Spleen (tissue), 11 donors: Measurements from ENCODE around the gene GSDME. TPM values are rescaled to one million over a fixed set of nuclear protein-coding genes. Genes with fewer than 3 reads are reported as not detected.

Experiments
- DNase-seq: peaks from one replicate; pipeline ENCODE4 v3.0.0-alpha.2; 2020
- H3K27ac ChIP-seq, 8 donors: fragments of 200-600 bp; sonication (generic) in 7 of 8; 1 replicate in 4 of 8; 2 replicates in 4 of 8; pipeline versions ENCODE4 v1.5.0 to v1.8.0; 2016 to 2021; ENCODE audit warnings: inconsistent platforms in 4 of 8, mild to moderate bottlenecking in 4 of 8, moderate library complexity in 1 of 8
- H3K27me3 ChIP-seq, 7 donors: fragments of 200-600 bp; sonication (generic) in 6 of 7; replicated peaks in 1 of 7; 1 replicate in 4 of 7; 2 replicates in 3 of 7; pipeline versions ENCODE4 v1.5.0 to v1.8.0; 2016 to 2021; ENCODE audit warnings: inconsistent platforms in 3 of 7, mild to moderate bottlenecking in 1 of 7
- H3K36me3 ChIP-seq, 6 donors: fragments of 200-600 bp; sonication (generic) in 5 of 6; 1 replicate in 4 of 6; 2 replicates in 2 of 6; pipeline versions ENCODE4 v1.5.0 to v1.8.0; 2016 to 2021; ENCODE audit warnings: inconsistent platforms in 2 of 6
- H3K4me1 ChIP-seq, 6 donors: fragments of 200-600 bp; sonication (generic) in 5 of 6; 1 replicate in 3 of 6; 2 replicates in 3 of 6; pipeline versions ENCODE4 v1.5.0 to v1.8.0; 2016 to 2021; ENCODE audit warnings: inconsistent platforms in 3 of 6
- H3K4me3 ChIP-seq, 8 donors: fragments of 200-600 bp; sonication (generic) in 7 of 8; 1 replicate in 4 of 8; 2 replicates in 4 of 8; pipeline versions ENCODE4 v1.5.0 to v1.8.0; 2016 to 2021; ENCODE audit warnings: inconsistent platforms in 4 of 8, mild to moderate bottlenecking in 4 of 8, moderate library complexity in 2 of 8
- H3K9me3 ChIP-seq, 8 donors: fragments of 200-600 bp; sonication (generic) in 7 of 8; 1 replicate in 4 of 8; 2 replicates in 4 of 8; pipeline versions ENCODE4 v1.5.0 to v1.8.0; 2016 to 2021; ENCODE audit warnings: inconsistent platforms in 4 of 8
- CTCF ChIP-seq, 11 experiments: fragments of 200-600 bp in 7 of 11; fragments of 450-650 bp in 4 of 11; sonication (generic) in 4 of 11; IDR thresholded peaks in 8 of 11; conservative IDR thresholded peaks in 3 of 11; 1 replicate in 7 of 11; 2 replicates in 4 of 11; pipeline versions ENCODE4 v1.4.0 to v1.8.0; 2016 to 2021; ENCODE audit warnings: antibody characterized with exemption in 11 of 11, inconsistent platforms in 4 of 11, mild to moderate bottlenecking in 1 of 11
- POLR2A ChIP-seq, 3 donors: fragments of 450-650 bp; IDR thresholded peaks; one replicate each; pipeline ENCODE4 v1.5.1; 2017; ENCODE audit warnings: antibody characterized with exemption in 3 of 3, mild to moderate bottlenecking in 1 of 3
- POLR2AphosphoS5 ChIP-seq, 3 donors: sonication (generic); formaldehyde crosslinking; IDR thresholded peaks; one replicate each; pipeline ENCODE4 v1.5.1; 2017; ENCODE audit warnings: antibody characterized with exemption in 3 of 3
- whole genome bisulfite sequencing, 5 donors: extraction: QIAGEN DNeasy Blood & Tissue Kit in 3 of 5; methylation state at CpG; one replicate each; pipeline versions ENCODE4 v1.1.5 to v1.1.7; 2013 to 2018; 5-methylcytosine and 5-hydroxymethylcytosine counted together
- intact Hi-C: fragments of 100-400 bp; cut with DNase I; formaldehyde crosslinking; loops from one replicate; pipeline ENCODE4 v1.15.0; 2023; ENCODE audit warnings: low total_unique reads
- polyA plus RNA-seq, 3 donors: library from polyadenylated mRNA; stranded (reverse); fragments of 200-250 nt; gene quantifications; one replicate each; pipeline ENCODE4 v1.2.1, GENCODE V29; 2013
- total RNA-seq, 7 donors: library from RNA; depleted of rRNA in 3 of 7; stranded (reverse); fragments of >200 nt in 3 of 7; fragmentation: NEBNext Ultra II Directional in 4 of 7; extraction: Animal tissue kit (Norgen Biotek cat#: 25700) in 4 of 7; gene quantifications; one replicate each; pipeline versions ENCODE4 v1.1.0 to v1.2.1, GENCODE V29; 2016 to 2021
- donor health status: healthy with polysubstance abuse.
- donor health status: DM: no; HTN: no; CAD: no; lungs with moderate emphysema.
- donor health status: DM: no; HTN: no; CAD: no.
- donor health status: Bipolar disorder and iron deficiency.
- donor health status: healthy.
- donor health status: DM: no; HTN: no; CAD: no.
- donor health status: DM: yes; HTN: yes; CAD: no.

The GSDME gene
- total and polyA plus RNA-seq, 10 donors: 2.3 to 9.7 (median 4.2) TPM

GRCh38 chr7:24723178-24723530, 34.1 kb downstream of the GSDME start:
- intact Hi-C loops: no loop called here
- no peak overlapping the region for H3K4me3 ChIP-seq

GRCh38 chr7:24722386-24723177, 34.7 kb downstream of the GSDME start:
- TF ChIP-seq POLR2A (IDR thresholded peaks at IDR 0.05) (no peak), CTCF (IDR thresholded peaks at IDR 0.05 in 8 of 11, conservative IDR thresholded peaks at IDR 0.05 in 3 of 11) (no peak)
- no peaks in the 10 kb centered on the region for H3K36me3 ChIP-seq
- no peak overlapping the region for H3K4me3 ChIP-seq
- H3K27me3 ChIP-seq: peaks cover 0 to 39% (median 0%) of the 10 kb centered on the region in 7 donors
- H3K27ac ChIP-seq: no peak overlapping the region
- peaks cover 0 to 57% (median 7%) of the 10 kb centered on the region in 6 donors for H3K4me1 ChIP-seq
- 82 to 92% (median 87%) methylated on average over 16 to 19 of the region's 19 CpGs for WGBS, 5 donors
- H3K9me3 ChIP-seq: no peaks in the 10 kb centered on the region
- intact Hi-C loops: no loop called here
- DNase-seq: peak; percentile 74

More at GRCh38 chr7:24723178-24723530, 34.1 kb downstream of the GSDME start:
- H3K36me3 ChIP-seq: no peaks in the 10 kb centered on the region
- peak; percentile 41 for DNase-seq
- 54 to 85% (median 84%) methylated on average over 5 of the region's 5 CpGs for WGBS, 5 donors
- H3K27me3 ChIP-seq: peaks cover 0 to 45% (median 0%) of the 10 kb centered on the region in 7 donors
- no peak overlapping the region for H3K27ac ChIP-seq
- H3K9me3 ChIP-seq: no peaks in the 10 kb centered on the region
- H3K4me1 ChIP-seq: peaks cover 0 to 57% (median 5%) of the 10 kb centered on the region in 6 donors
- TF ChIP-seq CTCF (IDR thresholded peaks at IDR 0.05 in 8 of 11, conservative IDR thresholded peaks at IDR 0.05 in 3 of 11) (no peak), POLR2A (IDR thresholded peaks at IDR 0.05) (no peak), POLR2AphosphoS5 (IDR thresholded peaks at IDR 0.05) (no peak)

DNA sequence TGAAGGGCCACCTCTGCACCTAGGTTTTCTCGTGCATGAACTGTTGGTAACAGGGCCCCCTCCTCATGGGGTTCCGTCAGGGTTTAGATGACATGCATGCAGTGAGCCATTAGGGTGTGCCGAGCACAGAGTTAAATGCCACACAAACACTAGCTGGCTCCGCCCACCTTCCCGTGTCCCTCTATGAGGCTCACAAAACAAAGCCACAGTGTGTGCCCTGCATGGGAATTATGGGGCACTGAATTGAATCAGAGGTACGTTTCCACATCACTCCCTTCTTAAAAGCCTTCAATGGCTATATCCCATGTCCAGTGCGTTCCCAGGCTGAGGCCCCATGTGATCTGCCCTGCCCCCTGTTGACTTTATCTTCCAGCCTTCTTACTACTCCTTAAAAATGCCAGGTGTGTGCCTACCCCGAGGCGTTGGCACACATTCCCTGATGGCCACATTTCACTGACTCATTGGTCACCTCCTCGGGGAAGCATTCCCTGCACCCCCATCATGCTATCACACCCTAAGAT, 35.7 kb downstream of the GSDME start:
- H3K27ac ChIP-seq: no peak overlapping the region
- 72 to 82% (median 81%) methylated on average over 10 of the region's 10 CpGs for WGBS, 5 donors
- peaks cover 0 to 57% (median 6%) of the 10 kb centered on the region in 6 donors for H3K4me1 ChIP-seq
- DNase-seq: peak; percentile 62
- H3K36me3 ChIP-seq: no peaks in the 10 kb centered on the region
- intact Hi-C loops: no loop called here
- H3K4me3 ChIP-seq: no peak overlapping the region
- H3K27me3 ChIP-seq: peaks cover 0 to 38% (median 0%) of the 10 kb centered on the region in 7 donors
- no peak for TF ChIP-seq POLR2A (IDR thresholded peaks at IDR 0.05)
- no peak for TF ChIP-seq POLR2AphosphoS5 (IDR thresholded peaks at IDR 0.05)
- TF ChIP-seq CTCF (IDR thresholded peaks at IDR 0.05 in 8 of 11, conservative IDR thresholded peaks at IDR 0.05 in 3 of 11): no peak
- no peaks in the 10 kb centered on the region for H3K9me3 ChIP-seq

DNA sequence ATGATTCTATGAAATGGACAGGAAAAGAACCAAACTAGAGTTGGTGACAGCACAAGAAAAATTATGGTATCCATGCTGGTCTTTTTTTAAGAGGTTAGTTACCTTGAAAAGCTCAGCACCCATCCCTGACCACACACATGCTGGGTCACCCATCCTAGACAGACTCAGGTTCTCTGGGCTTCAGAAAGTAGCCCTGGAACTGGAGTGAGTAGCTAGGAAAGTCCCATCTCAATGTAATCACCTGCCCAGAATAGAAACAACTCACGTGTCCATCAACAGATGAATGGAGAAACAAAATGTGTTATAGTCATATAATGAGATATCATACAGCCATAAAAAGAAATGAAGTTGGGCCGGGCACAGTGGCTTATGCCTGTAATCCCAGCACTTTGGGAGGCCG, 37.0 kb downstream of the GSDME start:
- intact Hi-C loops: no loop called here
- WGBS, 5 donors: 82 to 88% (median 87%) methylated on average over 3 of the region's 3 CpGs
- no peaks in the 10 kb centered on the region for H3K9me3 ChIP-seq
- DNase-seq: no peak
- no peak overlapping the region for H3K27ac ChIP-seq
- no peak overlapping the region for H3K4me3 ChIP-seq
- no peaks in the 10 kb centered on the region for H3K36me3 ChIP-seq
- peaks cover 0 to 70% (median 10%) of the 10 kb centered on the region in 6 donors for H3K4me1 ChIP-seq
- TF ChIP-seq POLR2A (IDR thresholded peaks at IDR 0.05) (no peak), CTCF (IDR thresholded peaks at IDR 0.05 in 8 of 11, conservative IDR thresholded peaks at IDR 0.05 in 3 of 11) (no peak), POLR2AphosphoS5 (IDR thresholded peaks at IDR 0.05) (no peak)
- peaks cover 0 to 30% (median 0%) of the 10 kb centered on the region in 7 donors for H3K27me3 ChIP-seq
